Osteocyte (in vitro differentiated cells): ENCODE measurements around the gene TBCK. TPM values are rescaled to one million over a fixed set of nuclear protein-coding genes. Genes with fewer than 3 reads are reported as not detected.

Experiments used
- DNase-seq: peaks from one replicate; pipeline ENCODE4 v3.0.0; 2021; ENCODE audit warnings: mixed read lengths; ENCODE audit not compliant: unreplicated experiment; ENCODE audit errors: extremely low spot score
- H3K27ac Mint-ChIP-seq: one replicate; pipeline ENCODE4 v1.8.0; 2021; ENCODE audit warnings: mild to moderate bottlenecking, mixed read lengths; ENCODE audit not compliant: unreplicated experiment
- H3K27me3 Mint-ChIP-seq: one replicate; pipeline ENCODE4 v1.8.0; 2021; ENCODE audit warnings: mixed read lengths; ENCODE audit not compliant: unreplicated experiment
- H3K36me3 Mint-ChIP-seq: one replicate; pipeline ENCODE4 v1.8.0; 2021; ENCODE audit warnings: mixed read lengths; ENCODE audit not compliant: unreplicated experiment
- H3K4me1 Mint-ChIP-seq: one replicate; pipeline ENCODE4 v1.8.0; 2021; ENCODE audit warnings: mixed read lengths; ENCODE audit not compliant: unreplicated experiment
- H3K4me3 Mint-ChIP-seq: one replicate; pipeline ENCODE4 v1.8.0; 2021; ENCODE audit warnings: mild to moderate bottlenecking, moderate library complexity, mixed read lengths; ENCODE audit not compliant: unreplicated experiment
- H3K9me3 Mint-ChIP-seq: one replicate; pipeline ENCODE4 v1.8.0; 2021; ENCODE audit warnings: mixed read lengths; ENCODE audit not compliant: unreplicated experiment
- total RNA-seq: library from RNA; stranded (reverse); gene quantifications from 2 replicates; pipeline ENCODE4 v1.2.1, GENCODE V29; 2021
- TF ChIP-seq, protein P1 (sequence below): fragments of 200-600 bp; sonication (generic); IDR thresholded peaks from 2 replicates; pipeline ENCODE4 v1.5.0; 2021; ENCODE audit warnings: antibody characterized with exemption, mild to moderate bottlenecking, moderate library complexity

Gene TBCK
- total RNA-seq, 1 donor from 2014 or later: 49.9 TPM

DNA sequence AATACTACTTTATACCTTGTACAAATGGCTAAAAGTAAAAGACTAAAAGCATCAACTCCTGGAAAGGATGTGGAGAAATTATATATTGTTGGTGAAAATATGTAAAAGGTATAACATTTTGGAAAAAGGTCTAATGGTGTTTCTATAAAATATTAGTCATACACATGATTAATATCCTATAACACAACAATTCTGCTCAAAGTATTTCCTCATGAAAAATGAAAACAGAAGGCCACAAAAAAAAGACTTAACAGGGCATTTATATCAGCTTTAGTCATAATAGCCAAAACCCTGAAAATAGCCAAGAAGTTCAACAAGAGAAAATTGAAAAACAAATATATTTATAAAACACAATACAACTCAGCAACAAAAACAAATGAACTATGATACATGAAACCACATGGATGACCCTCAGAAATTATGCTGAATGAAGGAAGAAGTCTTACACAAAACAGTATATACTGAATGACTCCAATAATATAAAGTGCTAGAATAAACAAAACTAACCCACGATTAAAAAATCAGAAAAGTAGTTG is 38.8 kb downstream of the TBCK start:
- TF ChIP-seq, protein P1, sequence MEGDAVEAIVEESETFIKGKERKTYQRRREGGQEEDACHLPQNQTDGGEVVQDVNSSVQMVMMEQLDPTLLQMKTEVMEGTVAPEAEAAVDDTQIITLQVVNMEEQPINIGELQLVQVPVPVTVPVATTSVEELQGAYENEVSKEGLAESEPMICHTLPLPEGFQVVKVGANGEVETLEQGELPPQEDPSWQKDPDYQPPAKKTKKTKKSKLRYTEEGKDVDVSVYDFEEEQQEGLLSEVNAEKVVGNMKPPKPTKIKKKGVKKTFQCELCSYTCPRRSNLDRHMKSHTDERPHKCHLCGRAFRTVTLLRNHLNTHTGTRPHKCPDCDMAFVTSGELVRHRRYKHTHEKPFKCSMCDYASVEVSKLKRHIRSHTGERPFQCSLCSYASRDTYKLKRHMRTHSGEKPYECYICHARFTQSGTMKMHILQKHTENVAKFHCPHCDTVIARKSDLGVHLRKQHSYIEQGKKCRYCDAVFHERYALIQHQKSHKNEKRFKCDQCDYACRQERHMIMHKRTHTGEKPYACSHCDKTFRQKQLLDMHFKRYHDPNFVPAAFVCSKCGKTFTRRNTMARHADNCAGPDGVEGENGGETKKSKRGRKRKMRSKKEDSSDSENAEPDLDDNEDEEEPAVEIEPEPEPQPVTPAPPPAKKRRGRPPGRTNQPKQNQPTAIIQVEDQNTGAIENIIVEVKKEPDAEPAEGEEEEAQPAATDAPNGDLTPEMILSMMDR: no peak
- H3K9me3 Mint-ChIP-seq: peaks cover 12% of the 10 kb centered on the region
- H3K27me3 Mint-ChIP-seq: no peaks in the 10 kb centered on the region
- DNase-seq: no peak
- H3K4me1 Mint-ChIP-seq: peaks cover 22% of the 10 kb centered on the region
- H3K36me3 Mint-ChIP-seq: peaks cover 16% of the 10 kb centered on the region
- no peak overlapping the region for H3K27ac Mint-ChIP-seq
- no peak overlapping the region for H3K4me3 Mint-ChIP-seq

DNA sequence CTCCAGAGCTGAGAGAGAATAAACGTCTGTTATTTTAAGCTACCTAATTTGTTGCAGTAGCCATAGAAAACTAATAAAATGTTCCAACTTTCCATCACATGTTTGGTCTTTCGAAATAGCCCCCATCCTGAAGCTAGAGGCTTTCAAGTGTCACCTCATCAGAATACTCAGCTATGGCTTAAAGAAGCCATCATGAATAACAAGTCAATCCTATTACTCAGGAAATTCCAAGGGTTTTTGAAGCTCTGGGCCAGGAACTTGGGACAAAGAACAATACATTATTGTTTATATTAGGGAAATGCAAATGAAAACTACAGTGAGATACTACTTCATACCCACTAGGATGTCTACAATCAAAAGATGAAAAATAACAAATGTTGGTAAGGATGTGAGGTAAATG is 42.2 kb downstream of the TBCK start:
- DNase-seq: no peak
- Mint-ChIP-seq H3K9me3 (peaks cover 4% of the 10 kb centered on the region), H3K27me3 (no peaks in the 10 kb centered on the region), H3K27ac (no peak overlapping the region), H3K4me3 (no peak overlapping the region), H3K4me1 (peaks cover 29% of the 10 kb centered on the region), H3K36me3 (peaks cover 9% of the 10 kb centered on the region)
- TF ChIP-seq, protein P1: no peak

GRCh38 chr4:106270736-106271135 is 45.3 kb downstream of the TBCK start:
- no peak for DNase-seq
- Mint-ChIP-seq H3K4me1 (peaks cover 23% of the 10 kb centered on the region), H3K9me3 (peaks cover 4% of the 10 kb centered on the region), H3K27me3 (no peaks in the 10 kb centered on the region), H3K36me3 (peaks cover 9% of the 10 kb centered on the region), H3K27ac (no peak overlapping the region), H3K4me3 (no peak overlapping the region)
- TF ChIP-seq, protein P1: no peak

GRCh38 chr4:106269711-106270110 is 46.3 kb downstream of the TBCK start:
- Mint-ChIP-seq H3K36me3 (peaks cover 9% of the 10 kb centered on the region), H3K9me3 (peaks cover 4% of the 10 kb centered on the region)
- TF ChIP-seq, protein P1: no peak

DNA sequence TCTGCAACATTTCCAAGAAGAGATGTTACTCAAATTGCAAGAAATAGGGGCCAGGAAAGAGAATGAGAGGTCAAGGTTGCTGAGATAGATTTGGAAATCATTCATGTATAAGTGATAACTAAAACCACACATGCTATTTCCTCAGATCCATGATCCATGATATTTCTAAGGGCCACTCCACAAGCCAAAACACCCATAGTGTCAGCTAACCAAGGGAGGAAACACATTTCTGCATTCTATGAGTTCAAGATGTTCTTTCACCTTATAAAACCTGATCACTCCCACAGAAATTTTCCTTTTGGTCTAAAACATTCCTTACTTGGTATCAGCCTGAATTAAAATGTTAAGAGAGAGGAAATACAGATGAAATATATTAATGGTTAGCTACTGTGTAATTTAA is 47.2 kb downstream of the TBCK start:
- H3K4me1 Mint-ChIP-seq: peaks cover 19% of the 10 kb centered on the region
- TF ChIP-seq, protein P1: no peak
- H3K36me3 Mint-ChIP-seq: peaks cover 1% of the 10 kb centered on the region
- no peak for DNase-seq
- H3K27me3 Mint-ChIP-seq: no peaks in the 10 kb centered on the region
- H3K9me3 Mint-ChIP-seq: no peaks in the 10 kb centered on the region
- no peak overlapping the region for H3K27ac Mint-ChIP-seq
- H3K4me3 Mint-ChIP-seq: no peak overlapping the region

More at GRCh38 chr4:106269711-106270110, 46.3 kb downstream of the TBCK start:
- no peak overlapping the region for H3K4me3 Mint-ChIP-seq
- DNase-seq: no peak
- no peak overlapping the region for H3K27ac Mint-ChIP-seq
- peaks cover 23% of the 10 kb centered on the region for H3K4me1 Mint-ChIP-seq
- no peaks in the 10 kb centered on the region for H3K27me3 Mint-ChIP-seq
